NCI-H1694 treated with DMSO at 0.1 percent for 48 hours (cell line): ENCODE data around the gene AFAP1.

Experiments
- DNase-seq: peaks from one replicate; lab custom pipeline; 2025; lab: John Stamatoyannopoulos, UW

Gene AFAP1

DNA sequence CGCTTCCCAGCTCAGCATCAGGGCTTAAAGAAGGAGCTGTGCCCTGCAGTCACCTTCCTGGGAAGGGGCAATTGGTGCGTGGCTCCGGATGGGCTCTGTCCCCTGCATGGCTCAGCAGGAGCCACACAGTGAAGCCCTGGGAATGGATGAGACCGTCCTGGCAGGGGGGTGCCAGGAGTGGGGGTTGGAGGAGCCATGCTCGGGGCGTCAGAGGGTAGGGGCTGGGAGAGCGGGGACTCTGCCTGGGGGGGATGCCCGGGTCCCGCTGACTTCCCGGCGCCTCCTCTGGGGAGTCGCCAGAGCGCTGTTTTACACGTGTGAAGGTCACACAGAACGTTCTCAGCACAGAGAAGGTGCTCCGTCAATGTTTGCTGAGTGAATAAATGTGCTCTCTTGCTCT is 184.1 kb downstream of the AFAP1 start:
- DNase-seq, result no peak

DNA sequence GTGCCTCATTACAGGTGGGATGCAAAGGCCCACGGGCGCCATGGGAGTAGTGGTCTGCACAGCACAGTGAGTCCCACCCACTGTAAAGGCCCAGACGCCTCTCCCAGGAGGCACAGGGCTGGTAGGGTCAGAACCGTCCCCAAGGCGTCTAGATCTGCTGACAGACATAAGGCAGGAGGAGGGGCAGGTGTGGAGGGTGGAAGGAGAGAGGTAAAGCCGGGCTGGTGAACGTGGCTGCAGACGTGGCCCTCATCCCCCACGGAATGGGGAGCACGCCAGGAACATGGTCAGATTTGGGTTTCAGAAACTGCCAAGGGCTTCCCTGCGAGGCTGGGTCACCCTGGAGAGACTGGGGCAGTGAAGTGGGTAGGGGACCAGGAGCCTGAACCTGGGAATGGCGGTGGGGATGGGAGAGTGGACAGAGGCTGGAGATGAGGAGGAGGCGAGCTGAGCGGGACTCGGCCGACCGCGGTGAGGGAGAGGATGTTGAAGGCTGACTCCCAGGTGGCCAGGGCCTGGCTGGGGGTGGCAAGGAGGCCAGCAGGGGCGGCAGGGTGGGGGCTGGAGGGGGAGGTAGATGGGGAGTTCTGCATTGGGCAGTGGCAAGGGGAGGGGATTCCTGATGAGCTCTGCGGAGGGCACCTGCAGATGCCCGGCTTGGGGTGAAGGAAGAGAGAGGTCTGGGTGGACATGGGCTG is 184.9 kb downstream of the AFAP1 start:
- no peak for DNase-seq

DNA sequence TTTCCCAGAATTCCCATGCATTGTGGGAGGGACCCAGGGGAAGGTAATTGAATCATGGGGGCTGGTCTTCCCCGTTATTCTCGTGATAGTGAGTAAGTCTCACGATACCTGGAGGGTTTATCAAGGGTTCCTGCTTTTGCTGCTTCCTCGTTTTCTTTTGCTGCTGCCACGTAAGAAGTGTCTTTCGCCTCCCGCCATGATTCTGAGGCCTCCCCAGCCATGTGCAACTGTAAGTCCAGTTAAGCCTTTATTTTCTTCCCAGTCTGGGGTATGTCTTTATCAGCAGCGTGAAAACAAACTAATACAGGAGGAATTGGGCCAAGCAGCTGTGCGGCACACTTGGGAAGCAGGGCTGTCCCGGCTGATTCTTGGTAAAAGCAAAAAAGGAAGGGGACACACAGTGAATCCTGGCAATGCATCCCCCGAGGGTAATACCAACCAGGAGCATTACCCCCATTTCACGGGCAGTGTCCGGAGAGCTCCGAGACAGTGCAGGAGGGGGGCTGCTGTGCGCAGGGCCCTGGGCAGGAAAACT is 185.7 kb downstream of the AFAP1 start:
- no peak for DNase-seq

DNA sequence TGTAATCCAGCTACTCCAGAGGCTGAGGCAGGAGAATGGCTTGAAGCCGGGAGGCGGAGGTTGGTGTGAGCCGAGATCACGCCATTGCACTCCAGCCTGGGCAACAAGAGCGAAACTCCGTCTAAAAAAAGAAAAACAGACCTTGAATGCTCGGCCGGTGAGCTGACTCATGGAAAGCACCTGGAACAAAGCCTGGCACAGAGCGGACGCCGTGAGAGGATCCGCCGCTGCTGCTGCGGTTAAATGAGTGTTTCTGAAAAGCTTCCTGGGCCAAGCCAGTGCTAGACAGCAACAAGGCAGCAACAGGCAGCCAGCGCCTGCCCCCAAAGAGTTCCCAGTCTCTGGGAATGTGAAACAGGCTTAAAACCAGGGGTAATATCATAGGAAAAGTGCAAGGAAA is 186.4 kb downstream of the AFAP1 start:
- no peak for DNase-seq

DNA sequence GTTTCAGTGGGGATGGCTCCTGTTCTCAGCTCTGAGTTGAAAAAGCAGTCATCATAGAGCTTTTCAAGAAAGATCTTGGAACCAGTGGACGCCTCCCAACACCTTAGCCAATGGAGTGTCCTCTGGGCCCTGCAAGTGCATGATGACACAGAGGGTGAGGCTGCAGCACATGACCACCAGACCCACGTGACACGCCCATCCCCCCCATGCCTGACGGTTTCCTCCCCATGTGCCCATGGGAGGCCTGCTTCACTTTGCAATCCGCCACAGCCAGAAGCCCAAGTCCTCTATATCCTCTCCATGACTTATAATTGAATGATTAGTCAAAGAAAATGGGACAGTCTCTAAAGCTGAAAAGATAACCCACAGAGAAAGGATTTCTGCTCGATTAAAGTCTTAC is 187.0 kb downstream of the AFAP1 start:
- DNase-seq, result no peak

DNA sequence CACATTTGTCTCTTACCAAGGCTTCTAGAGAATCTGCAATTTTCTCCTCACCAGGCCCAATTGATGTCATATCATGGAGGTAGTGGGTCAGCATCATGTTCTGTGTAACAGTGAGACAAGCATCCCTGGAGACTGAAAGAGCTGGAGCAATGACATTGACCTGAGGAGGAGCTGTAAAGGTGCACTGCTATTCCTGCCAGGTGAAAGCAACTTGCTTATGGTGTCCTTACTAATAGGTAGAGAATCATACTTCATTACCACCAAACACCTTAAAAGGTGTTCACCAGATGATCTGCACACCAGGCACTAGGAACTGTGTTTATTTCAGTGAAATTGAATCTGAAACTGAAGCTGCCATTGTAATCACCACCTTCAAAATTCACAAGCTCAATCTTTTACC is 188.7 kb downstream of the AFAP1 start:
- DNase-seq, result no peak

DNA sequence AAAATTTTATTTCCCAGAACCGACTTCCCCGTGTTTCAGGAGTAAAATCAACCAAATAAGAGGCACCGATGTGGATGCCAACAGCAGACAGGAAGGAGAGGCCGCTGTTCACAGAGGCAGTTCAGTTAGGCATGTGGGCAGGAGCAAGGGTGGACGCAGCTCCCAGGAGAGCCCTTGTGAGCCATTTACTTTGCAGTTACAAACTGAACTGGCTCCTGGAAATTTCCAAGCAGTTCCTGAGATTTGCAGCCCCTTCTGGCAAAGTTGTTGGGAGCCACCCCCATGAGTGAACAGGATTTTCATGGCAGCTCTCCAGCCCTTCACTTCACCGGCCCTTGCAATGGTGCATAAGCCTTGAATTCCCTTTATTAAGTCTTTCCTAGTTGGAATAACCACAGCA is 189.1 kb downstream of the AFAP1 start:
- no peak for DNase-seq

DNA sequence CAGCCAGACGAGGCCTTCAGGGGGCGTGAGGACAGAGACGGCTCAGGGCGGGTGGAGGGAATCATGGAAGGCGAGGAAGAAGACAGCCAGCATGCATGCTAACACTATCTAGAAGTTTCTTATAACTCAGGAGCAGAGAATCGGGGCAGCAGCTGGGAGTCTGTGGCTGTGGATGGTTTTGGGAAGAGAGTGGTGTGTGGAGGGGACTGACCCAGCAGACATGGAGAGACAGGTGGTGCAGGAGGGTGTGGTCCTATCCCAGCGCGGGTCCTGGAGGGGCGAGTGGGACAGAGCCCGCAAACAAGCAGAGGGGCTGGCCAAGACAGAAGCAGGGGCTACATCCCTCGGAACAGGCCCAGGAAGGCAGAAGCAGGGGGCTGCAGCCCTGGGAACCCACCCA is 192.1 kb downstream of the AFAP1 start:
- no peak for DNase-seq

DNA sequence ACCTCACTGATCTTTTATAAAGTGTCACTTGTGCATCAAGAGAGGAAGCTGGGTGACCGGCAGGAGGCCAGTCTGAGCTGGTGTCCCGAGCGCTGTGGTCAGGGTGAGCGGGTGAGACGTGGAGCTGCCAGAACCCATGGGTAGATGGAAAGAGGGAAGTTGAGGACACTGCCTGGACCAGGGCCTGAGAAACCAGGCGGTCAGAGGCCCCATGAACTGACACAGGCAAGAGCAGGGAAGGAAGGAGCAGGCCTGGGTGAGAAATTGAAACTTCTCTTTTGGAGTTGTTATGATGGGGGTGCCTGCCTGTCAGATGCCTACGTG is 192.6 kb downstream of the AFAP1 start:
- no peak for DNase-seq

DNA sequence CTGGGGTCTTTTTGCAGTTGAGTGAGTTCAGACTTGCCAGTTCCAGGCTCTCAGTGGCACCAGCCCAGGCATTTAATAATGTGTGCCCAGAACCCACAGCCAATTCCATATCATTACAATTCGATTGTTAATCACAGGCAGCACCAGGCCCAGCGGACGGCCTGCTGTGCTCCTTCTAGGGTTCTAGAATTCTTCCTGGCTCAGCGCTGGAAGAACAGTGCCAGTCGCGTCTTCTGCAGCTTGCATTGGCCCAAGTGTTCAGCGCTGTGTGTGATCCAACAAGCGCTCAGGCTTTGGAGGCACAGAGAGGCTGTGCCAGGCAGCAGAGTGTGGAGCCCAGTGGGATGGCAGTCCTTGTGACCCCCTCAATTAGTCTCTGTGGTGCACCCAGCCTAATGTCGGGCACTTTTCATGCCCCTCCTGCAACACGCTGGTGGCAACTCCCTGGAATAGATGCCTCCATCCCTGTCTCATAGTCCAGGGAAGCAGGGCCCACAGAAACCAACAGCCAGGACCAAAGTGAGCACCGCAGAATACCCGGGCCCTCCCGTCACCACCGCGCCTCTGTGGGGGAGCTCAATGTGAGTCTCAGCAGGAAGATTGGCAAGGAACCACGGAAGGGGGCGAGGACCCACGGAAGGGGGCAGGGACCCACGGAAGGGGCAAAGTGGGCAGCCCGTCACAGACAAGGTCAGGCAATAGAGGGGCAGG is 193.2 kb downstream of the AFAP1 start:
- DNase-seq, result no peak

DNA sequence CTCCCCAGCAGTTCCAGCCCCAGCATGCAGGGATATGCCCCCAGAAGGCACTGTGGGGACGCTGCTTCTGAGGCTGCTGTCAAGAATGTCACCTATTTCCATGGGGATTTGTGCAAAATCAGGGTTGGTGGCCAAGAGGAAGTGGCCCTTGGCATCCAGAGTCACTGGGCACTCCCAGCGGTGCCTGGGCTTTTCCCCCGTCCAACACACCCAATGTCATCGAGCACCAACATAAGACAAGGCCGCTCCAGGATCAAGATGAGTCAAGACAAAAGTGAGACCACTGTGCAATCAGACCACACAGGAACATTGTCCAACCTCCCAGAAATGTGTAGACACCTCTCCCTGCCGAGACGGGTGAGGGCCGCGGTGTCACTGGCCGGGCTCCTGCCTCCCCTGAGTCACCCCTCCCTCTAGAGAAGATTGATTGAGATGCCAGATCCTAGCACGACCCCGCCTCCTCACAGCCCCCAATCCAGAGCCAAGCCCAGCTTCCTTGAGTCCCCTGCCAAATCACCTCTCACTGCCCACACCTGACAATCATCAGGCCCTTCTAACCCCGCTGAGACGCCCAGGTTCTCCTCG is 194.3 kb downstream of the AFAP1 start:
- DNase-seq, result no peak

DNA sequence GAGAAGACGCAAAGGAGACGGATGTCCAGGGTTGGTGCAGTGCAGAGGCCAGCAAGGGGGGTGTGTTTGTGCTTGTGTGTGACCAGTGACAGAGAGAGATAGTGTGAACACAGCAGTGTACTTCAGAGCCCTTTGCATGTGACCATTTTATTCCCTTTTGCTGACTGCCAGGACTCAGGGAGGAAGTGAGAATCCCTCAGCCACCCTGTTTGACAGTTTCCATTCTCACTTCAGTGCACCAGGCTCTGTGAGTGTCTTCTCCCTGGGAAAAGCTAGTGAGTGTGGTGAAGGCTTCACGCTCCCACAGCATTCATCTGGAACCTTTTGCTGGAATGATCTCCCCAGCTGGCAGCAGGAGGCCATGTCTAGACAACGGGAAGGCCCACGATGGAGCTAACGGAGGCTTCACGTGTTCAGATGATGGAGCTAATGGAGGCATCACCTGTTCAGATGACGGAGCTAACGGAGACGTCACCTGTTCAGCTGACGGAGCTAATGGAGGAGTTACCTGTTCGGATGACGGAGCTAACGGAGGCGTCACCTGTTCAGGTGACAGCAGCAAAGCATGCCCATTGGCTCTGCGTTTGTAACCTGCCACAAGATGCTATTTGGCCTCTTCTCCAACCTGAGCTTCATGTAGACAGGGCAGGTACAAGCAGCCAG is 195.4 kb downstream of the AFAP1 start:
- no peak for DNase-seq

DNA sequence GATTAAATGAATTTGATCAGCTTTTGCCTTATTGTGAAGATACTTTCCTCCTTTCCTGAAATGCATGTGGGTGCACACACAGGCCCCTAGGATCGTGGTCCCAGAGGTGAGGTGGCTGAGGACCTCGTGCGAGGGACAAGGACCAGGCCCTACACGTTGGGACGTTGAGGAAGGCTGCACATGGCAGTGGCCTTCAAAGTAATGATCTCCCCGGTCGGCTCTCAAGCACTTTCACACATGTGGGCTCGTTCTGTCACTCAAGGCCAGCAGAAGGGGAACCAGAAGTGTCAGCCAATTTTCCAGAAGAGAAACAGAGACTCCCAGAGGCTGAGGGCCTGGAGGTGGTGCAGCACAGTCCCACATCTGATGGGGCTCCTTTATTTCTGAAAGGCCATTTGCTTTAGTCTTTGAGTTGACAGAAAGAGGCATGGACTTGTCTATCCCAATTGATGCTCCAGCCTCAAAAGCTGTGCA is 196.8 kb downstream of the AFAP1 start:
- DNase-seq, result no peak

DNA sequence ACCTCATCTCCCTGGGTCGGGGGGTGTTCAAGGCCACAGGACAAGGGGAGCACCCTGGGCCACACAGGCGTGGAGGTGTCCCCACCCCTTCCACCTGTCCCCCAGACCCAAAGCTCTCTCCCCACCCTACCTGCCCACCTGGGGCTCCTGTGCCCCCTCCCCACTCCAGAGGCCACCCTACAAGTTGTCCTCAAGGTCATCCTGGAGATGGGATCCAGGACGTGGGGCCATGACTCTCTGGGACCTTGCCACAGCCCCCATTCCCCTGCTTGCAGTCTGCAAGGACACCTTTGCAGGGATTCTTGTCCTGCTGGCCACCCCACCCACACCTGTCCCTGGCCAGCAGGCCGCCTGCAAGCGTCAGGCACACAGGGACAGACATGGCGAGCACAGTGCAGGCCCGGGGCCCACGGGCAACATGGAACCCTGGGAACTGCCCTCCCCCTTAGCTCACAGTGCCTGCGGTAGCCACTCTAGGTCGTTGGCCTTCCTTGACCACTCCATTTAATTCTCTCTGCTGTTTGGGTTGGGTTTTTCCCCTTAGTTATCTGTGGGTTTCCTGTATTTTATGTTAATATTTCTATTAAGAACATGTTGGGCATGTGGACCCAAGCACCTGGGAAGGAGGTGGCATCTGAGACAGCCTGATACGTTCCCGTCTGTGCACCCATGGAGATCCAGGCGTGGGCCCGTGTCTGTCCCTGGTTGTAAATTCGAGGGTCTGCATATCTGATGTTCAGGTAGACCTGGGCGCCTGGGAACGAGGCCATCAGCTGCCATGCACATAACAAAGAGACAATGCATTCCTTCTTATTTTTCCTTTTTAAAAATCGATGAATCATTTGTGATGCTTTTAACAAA is 197.5 kb downstream of the AFAP1 start:
- no peak for DNase-seq

DNA sequence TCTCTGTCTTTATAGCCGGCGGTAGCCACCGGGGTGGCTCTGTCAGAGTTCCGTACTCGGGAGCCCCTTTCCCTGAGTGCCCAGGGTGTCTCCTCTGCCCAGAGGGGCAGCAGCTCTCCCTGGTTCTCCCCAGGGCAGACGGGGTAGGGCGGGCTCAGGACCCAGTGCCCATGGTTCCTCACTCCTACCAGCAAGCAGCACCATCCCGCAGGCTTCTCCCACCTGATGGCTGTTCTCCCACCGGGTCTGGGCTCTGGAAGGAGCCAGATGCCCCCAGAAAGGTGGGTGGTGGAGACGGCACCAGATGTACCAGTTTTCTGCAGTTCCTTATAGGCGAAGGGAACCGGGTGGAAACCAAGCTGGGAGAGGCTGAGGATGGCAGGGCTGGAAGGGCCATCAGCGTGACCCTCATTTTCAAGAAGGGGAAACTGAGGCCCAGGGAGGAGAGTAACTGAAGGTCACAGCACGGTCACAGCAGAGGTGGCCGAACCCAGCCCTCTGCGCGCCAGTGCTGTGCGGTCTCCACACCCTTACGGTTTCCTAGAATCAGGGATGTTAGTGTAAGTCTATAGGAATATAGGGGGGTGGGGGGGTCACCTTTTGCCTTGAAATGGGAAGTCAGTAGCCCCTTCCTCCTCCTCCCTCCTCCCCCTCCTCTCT is 198.7 kb downstream of the AFAP1 start:
- DNase-seq, result no peak

DNA sequence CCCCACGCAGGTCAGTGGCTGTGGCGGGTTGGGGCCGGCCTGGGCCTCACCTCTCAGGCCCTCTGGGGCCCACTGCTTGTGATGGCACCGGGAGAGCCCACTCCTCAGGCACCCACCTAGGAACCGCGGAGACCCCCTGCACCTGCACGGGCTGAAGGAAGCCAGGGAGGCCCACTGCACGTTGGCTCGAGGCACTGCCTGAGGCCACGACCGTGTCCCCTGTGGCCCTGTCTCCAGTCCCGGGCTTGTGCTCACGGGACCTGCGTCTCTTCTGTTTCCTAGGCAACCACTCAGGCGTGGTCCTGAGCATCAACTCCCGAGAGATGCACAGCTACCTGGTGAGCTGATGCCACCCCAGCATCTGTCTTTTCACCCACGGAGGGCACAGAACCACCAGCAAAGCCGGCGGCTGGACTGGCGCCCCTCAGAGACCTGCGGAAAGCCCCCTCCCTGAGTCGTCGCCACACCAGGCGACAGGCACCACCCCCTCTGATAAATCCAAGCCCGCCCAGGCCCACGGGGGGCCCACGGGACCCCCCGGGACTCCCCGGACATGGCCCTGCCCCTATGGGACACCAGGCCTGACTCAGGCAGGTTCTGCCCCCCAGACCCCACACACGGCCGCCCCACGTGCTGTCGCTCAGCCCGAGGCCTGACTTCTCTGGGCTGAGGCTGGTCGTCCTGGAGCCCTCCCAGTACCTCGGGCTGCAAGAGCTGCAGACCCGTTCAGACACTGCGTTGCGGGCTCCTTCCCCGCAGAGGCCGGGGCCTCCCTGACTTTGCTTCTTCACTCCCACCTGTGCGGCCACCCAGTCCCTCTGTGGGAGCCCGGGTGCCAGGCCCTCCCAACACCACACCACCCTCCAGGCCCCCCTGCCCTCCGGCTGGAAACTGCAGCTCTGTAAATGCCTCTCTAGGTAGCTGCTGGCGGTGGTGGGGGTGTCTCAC is 199.5 kb downstream of the AFAP1 start:
- DNase-seq, result no peak

DNA sequence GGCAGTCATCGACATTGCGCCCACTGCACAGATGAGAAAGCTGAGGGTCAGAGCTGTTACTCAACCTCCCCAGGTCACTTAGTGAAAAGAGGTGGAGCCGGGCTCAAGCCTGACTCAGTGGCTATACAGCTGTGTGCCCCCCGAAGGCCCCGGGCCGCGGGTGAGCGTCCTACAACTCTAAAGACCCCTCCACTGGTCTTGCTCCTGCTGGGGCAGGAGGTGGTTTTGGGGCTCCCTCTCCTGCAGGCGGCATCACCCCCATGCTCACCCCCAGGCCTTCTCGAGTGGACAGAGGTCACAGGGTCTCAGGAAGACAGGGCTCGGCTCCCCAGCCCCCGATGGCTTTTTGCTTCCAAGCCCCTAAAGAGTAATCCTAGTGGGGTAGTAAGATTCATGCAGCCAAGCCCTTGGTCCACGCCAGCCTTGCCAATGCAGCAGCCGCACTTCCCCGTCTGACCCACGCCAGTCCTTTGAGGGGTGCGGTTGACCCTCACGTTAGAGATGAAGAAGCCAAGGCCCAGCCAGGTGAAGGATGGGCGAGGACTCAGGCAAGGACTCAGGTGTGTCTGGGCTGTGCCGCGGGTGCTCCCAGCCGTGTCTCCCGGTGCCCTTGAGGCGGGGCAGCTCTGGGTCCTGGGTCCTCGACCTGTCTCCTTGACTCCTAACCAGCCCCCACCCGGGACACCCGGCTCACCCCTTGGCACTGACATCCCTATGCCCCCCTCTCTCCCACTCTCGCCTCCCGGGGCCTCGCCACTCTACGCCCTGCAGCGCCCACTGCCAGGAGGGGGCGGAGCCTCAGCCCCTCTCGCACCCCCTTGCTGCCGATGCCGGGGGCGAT is 200.4 kb downstream of the AFAP1 start:
- DNase-seq, result no peak

DNA sequence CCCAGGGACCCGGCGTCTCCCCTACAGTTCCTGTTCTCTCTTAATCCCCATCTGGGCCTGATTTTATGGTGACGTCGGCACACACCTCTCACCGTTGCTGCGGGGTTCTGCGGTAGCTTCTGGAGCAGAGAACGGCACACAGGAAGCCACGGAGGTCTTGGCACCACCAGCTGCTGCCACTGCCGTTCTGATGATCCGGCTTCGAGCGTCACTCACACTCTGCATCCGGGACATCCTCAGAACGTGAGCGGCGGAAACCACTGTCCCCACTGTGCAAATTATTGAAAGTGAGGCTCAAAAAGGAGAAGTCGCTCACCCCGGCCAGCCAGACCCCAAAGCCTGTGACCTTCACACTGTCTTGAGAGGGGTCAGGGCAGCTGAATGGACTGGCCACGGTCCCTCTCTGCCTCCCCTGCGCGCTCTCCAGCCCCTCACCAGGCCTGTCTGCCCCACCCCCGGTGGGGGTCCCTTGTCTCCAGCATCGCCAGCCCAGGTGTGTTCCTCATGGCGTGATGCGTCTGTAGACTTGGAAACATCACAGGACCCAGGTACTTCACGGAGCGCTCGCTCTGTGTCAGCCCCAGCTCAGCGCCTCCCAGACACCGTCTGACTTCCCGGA is 201.1 kb downstream of the AFAP1 start:
- no peak for DNase-seq
